Mucosa of gallbladder (tissue), 1 donor: Measurements from ENCODE around the gene HSPA4. TPM values are rescaled to one million over a fixed set of nuclear protein-coding genes. Genes with fewer than 3 reads are reported as not detected.

Source experiments
- total RNA-seq: library from RNA; stranded (reverse); gene quantifications from one replicate; pipeline ENCODE4 v1.2.1, GENCODE V29; 2021
- donor health status: DM: no; HTN: no; CAD: no.

HSPA4 gene
- total RNA-seq, 1 donor from 2014 or later = 91.0 TPM

Other genes with a start within 250 kb of the HSPA4 start
- gene SOWAHA, start 238.7 kb upstream of the HSPA4 start, total RNA-seq = 22.2 TPM
- gene SHROOM1, start 221.4 kb upstream of the HSPA4 start, total RNA-seq = 96.1 TPM
- gene GDF9, start 185.5 kb upstream of the HSPA4 start, total RNA-seq = 0.09 TPM
- 625 TPM for gene UQCRQ, start 185.4 kb upstream of the HSPA4 start, total RNA-seq
- gene LEAP2, start 178.3 kb upstream of the HSPA4 start, total RNA-seq = 42.4 TPM
- 87.7 TPM for gene AFF4, start 88.4 kb upstream of the HSPA4 start, total RNA-seq
- 18.5 TPM for gene ZCCHC10, start 25.5 kb upstream of the HSPA4 start, total RNA-seq